Loucy (cell line): ENCODE data around the gene YTHDF2.

Experiments used
- CTCF ChIP-seq: fragments of 200-600 bp; sonication (generic); conservative IDR thresholded peaks from 2 replicates; pipeline ENCODE4 v1.5.1; 2014; ENCODE audit warnings: mild to moderate bottlenecking, antibody characterized with exemption, low read length
- EZH2phosphoT487 ChIP-seq: fragments of 200-600 bp; IDR thresholded peaks from 2 replicates; pipeline ENCODE4 v1.6.1; 2018; ENCODE audit warnings: antibody characterized with exemption, mild to moderate bottlenecking, moderate library complexity, borderline replicate concordance

GRCh38 chr1:28807986-28808385 is 71.2 kb downstream of the YTHDF2 start:
- no peak for TF ChIP-seq CTCF
- TF ChIP-seq EZH2phosphoT487: no peak
